ENCODE measurements around the gene ABCA4.

Gene ABCA4

GRCh38 chr1:94122201-94122970, 1.4 kb upstream of the ABCA4 start:
- no peak for DNase-seq (ENCODE audit: low read depth)

- DNase-seq (ENCODE audit: low read depth): no peak
Observed at GRCh38 chr1:94121411-94121821, 468 bp upstream of the ABCA4 start.

GRCh38 chr1:94120570-94120901, 412 bp downstream of the ABCA4 start:
- DNase-seq (ENCODE audit: low read depth): no peak

DNA sequence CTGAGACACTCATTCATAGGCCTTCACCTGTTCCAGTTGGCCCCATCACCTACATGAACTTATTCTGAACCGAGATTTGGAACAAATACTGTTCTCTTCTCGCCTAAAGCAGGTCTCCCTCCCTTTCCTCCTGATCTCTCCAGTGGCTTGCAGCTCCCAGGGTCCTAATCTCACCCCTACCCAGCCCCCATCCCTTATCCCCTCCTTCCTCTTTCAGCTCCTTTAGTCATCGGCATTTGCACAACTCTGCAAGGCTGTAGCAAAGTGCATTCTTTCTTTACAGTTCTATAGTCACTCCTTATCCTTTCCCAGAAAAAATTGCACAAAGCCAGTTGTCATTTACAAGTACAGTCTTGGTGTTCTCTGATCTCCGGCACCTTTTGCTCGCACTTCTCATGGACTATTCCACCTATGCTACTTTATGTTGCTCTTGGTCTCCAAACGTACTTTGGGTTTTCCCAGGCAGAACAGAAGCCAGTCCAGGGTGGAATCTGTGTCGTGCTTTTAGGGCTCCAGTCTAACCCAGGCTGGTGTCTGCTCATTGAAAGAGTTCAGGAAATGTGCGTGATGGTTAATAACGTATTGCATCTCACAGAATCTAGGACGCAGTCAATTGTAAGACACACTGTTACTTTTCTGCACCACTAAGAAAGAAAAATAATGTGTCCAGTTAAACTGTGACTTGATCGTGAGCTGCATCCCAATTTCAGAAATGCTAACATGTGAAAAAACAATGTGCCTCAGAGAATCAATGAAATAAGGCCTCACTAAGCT, 965 bp downstream of the ABCA4 start:
- DNase-seq (ENCODE audit: low read depth): no peak

GRCh38 chr1:94119306-94119705, 1.6 kb downstream of the ABCA4 start:
- no peak for DNase-seq (ENCODE audit: low read depth)

DNA sequence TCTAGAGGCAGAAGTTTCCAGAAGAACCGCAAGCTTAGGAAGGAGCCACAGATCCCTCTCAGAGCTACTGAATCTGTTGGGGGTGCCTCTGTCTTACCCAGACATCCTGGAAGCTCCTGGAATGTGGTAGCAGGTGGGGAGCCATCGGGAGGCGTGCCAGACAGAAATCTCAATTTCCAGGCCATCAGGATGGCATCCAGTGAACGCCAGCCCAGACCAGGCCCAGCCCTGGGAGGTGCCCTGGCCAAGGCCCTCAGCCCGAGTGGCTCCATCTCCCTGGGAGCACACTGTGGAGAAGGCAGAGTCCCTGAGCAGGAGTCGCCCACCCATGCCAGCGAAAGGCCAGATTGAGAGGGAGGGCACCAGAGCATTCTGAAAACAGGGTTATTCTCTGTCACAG, 2.5 kb downstream of the ABCA4 start:
- no peak for DNase-seq (ENCODE audit: low read depth)

GRCh38 chr1:94118013-94118412, 2.9 kb downstream of the ABCA4 start:
- no peak for DNase-seq (ENCODE audit: low read depth)

- DNase-seq (ENCODE audit: low read depth): no peak
Observed at GRCh38 chr1:94117259-94117851, 3.6 kb downstream of the ABCA4 start.

DNA sequence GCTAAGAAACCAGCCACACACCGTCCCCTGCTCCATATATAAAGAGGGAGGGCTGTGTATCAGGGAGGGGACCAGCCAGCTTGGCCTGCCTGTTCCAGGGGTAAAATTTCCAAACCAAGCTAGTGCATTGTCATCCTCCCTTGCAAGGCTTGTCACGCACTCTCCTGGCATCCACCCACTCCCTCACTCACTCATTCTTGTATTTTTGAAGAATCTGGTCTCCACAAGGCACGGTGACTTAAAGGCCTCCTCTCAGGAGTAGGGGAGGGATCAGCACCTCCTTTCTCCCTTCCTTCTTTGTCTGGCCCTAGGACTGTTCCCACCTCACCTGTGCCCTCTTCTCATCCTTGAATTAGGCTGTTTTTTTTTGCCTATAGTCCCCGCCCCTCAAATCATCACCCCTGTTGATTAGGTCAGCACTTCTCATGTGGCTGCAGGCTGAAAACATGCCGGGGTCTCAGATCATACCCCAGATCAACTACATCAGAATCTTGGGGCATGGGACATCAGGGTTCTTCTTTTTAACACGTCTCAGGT, 5.0 kb downstream of the ABCA4 start:
- DNase-seq (ENCODE audit: low read depth): no peak

DNA sequence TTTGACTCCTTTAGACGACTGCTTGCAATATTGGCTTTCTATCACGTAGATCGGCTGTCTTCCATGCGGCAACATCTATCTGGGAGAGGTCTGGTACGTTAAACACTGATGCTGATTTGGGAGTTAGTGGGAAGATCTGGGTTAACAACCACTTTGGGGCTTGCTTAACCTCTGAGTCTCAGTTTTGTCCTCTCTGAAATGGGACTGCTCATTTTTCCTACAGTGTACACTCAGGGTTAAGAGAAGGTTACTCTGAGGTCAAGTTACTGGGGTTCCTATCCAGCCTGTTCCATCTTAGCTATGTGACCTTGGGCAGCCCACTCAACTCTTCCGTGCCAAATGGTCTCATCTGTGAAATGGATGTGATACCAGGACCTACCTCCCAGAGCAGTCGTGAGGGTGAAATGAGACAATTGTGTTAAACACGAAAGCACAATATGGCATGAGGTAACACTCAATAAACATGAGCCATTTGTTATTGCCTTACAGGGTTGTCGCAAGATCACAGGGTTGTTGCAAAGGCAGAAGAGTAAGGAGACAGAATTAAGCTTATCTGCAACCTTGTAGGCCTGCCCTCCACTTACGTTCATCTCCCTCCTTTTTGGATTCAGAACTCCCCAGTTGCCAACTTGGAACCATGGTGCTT, 5.6 kb downstream of the ABCA4 start:
- DNase-seq (ENCODE audit: low read depth): no peak

- no peak for DNase-seq (ENCODE audit: low read depth)
Observed at GRCh38 chr1:94113589-94114226, 7.2 kb downstream of the ABCA4 start.

GRCh38 chr1:94111879-94112278, 9.1 kb downstream of the ABCA4 start:
- DNase-seq (ENCODE audit: low read depth): no peak

- DNase-seq (ENCODE audit: low read depth): no peak
Observed at GRCh38 chr1:94110946-94111740, 9.8 kb downstream of the ABCA4 start.

DNA sequence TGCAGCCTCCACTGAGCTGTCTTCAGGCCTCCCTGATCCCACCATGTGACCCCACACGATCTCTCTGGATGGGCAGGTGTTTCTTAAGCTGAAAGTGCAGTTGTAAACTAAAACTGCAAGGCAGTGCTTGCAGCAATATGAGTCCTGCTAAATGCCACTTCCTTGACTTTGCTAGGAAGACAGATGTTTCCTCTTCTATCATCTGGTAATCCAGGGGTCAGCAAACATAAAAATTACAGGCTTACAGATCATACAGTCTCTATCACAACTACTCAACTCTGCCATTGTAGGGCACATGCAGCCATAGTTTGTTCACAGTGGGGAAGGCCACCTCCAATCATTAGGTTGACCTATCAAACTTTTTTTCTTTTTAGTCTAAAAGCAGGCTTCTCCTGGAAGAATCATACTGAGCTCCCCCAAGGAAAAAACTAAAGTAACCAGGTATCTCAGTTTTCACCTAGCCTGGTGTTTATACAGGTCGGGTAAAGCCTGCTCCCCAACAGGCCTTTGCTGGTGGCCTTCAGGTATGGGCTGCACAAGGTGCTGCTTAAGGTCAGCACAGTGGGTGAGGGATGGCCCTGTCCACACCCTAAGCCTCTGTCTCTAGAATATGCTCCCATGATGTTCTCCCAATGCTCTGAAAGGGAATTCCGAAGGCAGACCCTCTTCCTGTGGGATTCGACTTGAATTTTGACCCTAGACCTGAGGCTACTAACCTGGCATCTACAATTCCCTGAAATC, 10.8 kb downstream of the ABCA4 start:
- no peak for DNase-seq (ENCODE audit: low read depth)

DNA sequence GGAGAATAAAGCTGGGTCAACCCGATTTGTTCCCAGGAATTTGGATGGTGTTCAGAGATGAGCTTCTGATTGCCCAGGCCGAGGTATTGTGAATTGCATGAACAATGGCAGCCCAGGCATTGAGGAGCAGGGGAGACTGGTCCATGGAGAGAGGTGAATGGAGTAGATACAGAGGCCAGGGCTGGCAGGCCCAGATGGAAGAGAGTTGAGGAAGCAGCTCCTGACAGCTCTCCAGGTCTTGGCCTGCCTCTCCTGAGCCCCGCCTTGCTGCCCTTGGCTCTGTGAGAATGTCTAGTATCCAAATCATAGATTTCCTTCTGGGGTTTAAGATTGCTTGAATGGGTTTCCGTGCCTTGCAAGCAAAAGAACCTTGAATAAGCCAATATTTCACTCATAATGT, 11.5 kb downstream of the ABCA4 start:
- no peak for DNase-seq (ENCODE audit: low read depth)

- DNase-seq (ENCODE audit: low read depth): no peak
Observed at GRCh38 chr1:94107141-94107540, 13.8 kb downstream of the ABCA4 start.

DNA sequence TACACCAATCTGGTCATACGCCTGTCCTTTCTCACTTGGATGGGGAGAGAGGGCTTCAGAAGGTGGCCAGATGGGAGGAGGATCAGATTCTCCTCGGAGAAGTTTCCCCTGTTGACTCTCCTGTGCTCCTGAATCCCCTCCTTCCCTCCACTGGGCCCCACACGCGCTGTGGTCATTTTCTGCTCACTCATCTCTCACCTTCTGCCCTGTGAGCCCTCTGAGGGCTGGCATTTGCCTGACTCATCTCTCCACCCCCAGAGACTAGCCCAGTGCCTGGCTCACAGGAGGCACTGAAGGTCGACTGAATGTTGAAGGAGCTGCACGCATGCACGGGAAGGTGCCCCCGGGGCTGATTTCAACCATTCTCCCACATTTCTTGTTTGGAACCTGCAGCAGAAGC, 14.2 kb downstream of the ABCA4 start:
- no peak for DNase-seq (ENCODE audit: low read depth)

- no peak for DNase-seq (ENCODE audit: low read depth)
Observed at GRCh38 chr1:94105957-94106529, 14.9 kb downstream of the ABCA4 start.

GRCh38 chr1:94105581-94105952, 15.4 kb downstream of the ABCA4 start:
- DNase-seq (ENCODE audit: low read depth): no peak
